Endothelial cell of umbilical vein (primary cell): Measurements from ENCODE around the gene ACOT7. TPM values are rescaled to one million over a fixed set of nuclear protein-coding genes. Genes with fewer than 3 reads are reported as not detected.
A peak's percentile ranks its signal among the peaks of the same experiment; 100 is the strongest.

Source experiments
- BruUV-seq: library from RNA; stranded (reverse); fragments of 400-500 nt; replicated peaks from 2 replicates; lab custom pipeline; 2021; lab: Mats Ljungman, UMichigan
- CTCF ChIA-PET: fragments of 300-600, 350-600 bp; sonication (Branson Sonifier 250); formaldehyde crosslinking; loops from one replicate; lab custom pipeline; 2021; ENCODE audit warnings: antibody characterized with exemption, inconsistent platforms; lab: Charles Lee
- POLR2A ChIA-PET: fragments of 300-600, 350-600 bp; sonication (Branson Sonifier 250); formaldehyde crosslinking; loops from one replicate; lab custom pipeline; 2021; ENCODE audit warnings: antibody characterized with exemption, inconsistent platforms; lab: Charles Lee
- DNase-seq: peaks from one replicate; pipeline ENCODE4 v3.0.0-alpha.2; 2011; ENCODE audit warnings: low read depth, low spot score
- FAIRE-seq: peaks from 2 replicates; lab custom pipeline; 2011; peaks lifted over from hg19 to GRCh38; lab: Jason Lieb, UNC
- H2AFZ ChIP-seq: 2 replicates; pipeline ENCODE4 v1.6.0; 2012; ENCODE audit warnings: low read depth, low read length, control low read depth, inconsistent platforms
- H3K27ac ChIP-seq: 2 replicates; pipeline ENCODE4 v1.5.1; 2011; ENCODE audit warnings: low read depth, mild to moderate bottlenecking, control low read depth, low read length, moderate library complexity; ENCODE audit not compliant: insufficient read depth
- H3K27me3 ChIP-seq, 2 experiments: 2 replicates each; pipeline versions ENCODE4 v1.6.0 to v1.6.1; 2011; ENCODE audit warnings: low read length in 2 of 2, mixed read lengths in 1 of 2; ENCODE audit not compliant: control insufficient read depth in 2 of 2, insufficient read depth in 2 of 2
- H3K36me3 ChIP-seq, 2 experiments: 2 replicates in 1 of 2; 3 replicates in 1 of 2; pipeline ENCODE4 v1.5.1; 2011; ENCODE audit warnings: low read length in 2 of 2, mild to moderate bottlenecking in 1 of 2, moderate library complexity in 1 of 2; ENCODE audit not compliant: control insufficient read depth in 2 of 2, insufficient read depth in 2 of 2; ENCODE audit errors: extremely low read depth in 1 of 2
- H3K4me1 ChIP-seq: 3 replicates; pipeline ENCODE4 v1.5.1; 2011; ENCODE audit warnings: mild to moderate bottlenecking, low read length; ENCODE audit not compliant: control insufficient read depth, insufficient read depth; ENCODE audit errors: extremely low read depth
- H3K4me2 ChIP-seq: 2 replicates; pipeline ENCODE4 v1.6.1; 2011; ENCODE audit warnings: low read length, control low read depth, mixed read lengths; ENCODE audit not compliant: insufficient read depth
- H3K4me3 ChIP-seq, 3 experiments: fragments of 200-600 bp in 1 of 3; sonication (generic), shearing (Covaris generic) in 1 of 3; replicated peaks in 1 of 3; 2 replicates each; pipeline ENCODE4 v1.5.1; 2011 to 2016; ENCODE audit warnings: control low read depth in 3 of 3, low read length in 3 of 3, mild to moderate bottlenecking in 2 of 3, inconsistent platforms in 1 of 3, low read depth in 1 of 3, moderate library complexity in 1 of 3; ENCODE audit not compliant: insufficient read depth in 1 of 3
- H3K79me2 ChIP-seq: 2 replicates; pipeline ENCODE4 v1.6.0; 2012; ENCODE audit warnings: low read length, inconsistent platforms; ENCODE audit not compliant: control insufficient read depth, insufficient read depth
- H3K9ac ChIP-seq: replicated peaks from 2 replicates; pipeline ENCODE3; 2011; ENCODE audit warnings: low read length, control low read depth; ENCODE audit not compliant: insufficient read depth; ENCODE audit errors: extremely low read depth
- H3K9me1 ChIP-seq: replicated peaks from 3 replicates; pipeline ENCODE4 v1.6.0; 2011; ENCODE audit warnings: mild to moderate bottlenecking, low read length; ENCODE audit not compliant: control insufficient read depth, insufficient read depth; ENCODE audit errors: extremely low read depth
- H3K9me3 ChIP-seq: replicated peaks from 2 replicates; pipeline ENCODE4 v1.5.1; 2012; ENCODE audit warnings: low read length, inconsistent platforms; ENCODE audit not compliant: control insufficient read depth, insufficient read depth
- H4K20me1 ChIP-seq: replicated peaks from 2 replicates; pipeline ENCODE3; 2011; ENCODE audit warnings: mild to moderate bottlenecking, low read length; ENCODE audit not compliant: control insufficient read depth, insufficient read depth; ENCODE audit errors: extremely low read depth
- JUN ChIP-seq: IDR thresholded peaks from 2 replicates; pipeline ENCODE4 v1.6.1; 2011; ENCODE audit warnings: borderline replicate concordance, low read depth; ENCODE audit not compliant: insufficient read length, insufficient read depth
- POLR2AphosphoS5 ChIP-seq: IDR thresholded peaks from 2 replicates; pipeline ENCODE4 v1.6.1; 2012; ENCODE audit warnings: low read depth, mild to moderate bottlenecking, control low read depth, low read length, moderate library complexity; ENCODE audit not compliant: insufficient read depth
- dilution Hi-C: fragments of 300-500 bp; cut with MboI; formaldehyde crosslinking; loops from one replicate; pipeline ENCODE4 v1.15.0; 2019; ENCODE audit warnings: low sequenced_read_pairs; ENCODE audit not compliant: extremely low pct_ligation_motif_present
- intact Hi-C: fragments of 100-400 bp; cut with micrococcal nuclease; formaldehyde crosslinking; loops from one replicate; pipeline ENCODE4 v1.10.0; 2022
- polyA plus RNA-seq, 4 experiments: library from polyadenylated mRNA; depleted of rRNA in 3 of 4; stranded (reverse) in 3 of 4; unstranded in 1 of 4; fragments of >200 nt; gene quantifications; 2 replicates each; pipeline versions ENCODE4 v1.2.1 to v1.2.3, GENCODE V29; 2011 to 2012; ENCODE audit warnings: missing spikeins in 1 of 4
- total RNA-seq: library from RNA; stranded (reverse); gene quantifications from 2 replicates; pipeline ENCODE4 v1.2.3, GENCODE V29; 2021
- TF ChIP-seq, protein P1 (sequence below): IDR thresholded peaks from 2 replicates; pipeline ENCODE4 v1.6.1; 2011; ENCODE audit not compliant: insufficient read depth, insufficient read length

ACOT7 gene
- total and polyA plus RNA-seq, 2 donors (not counting 3 experiments of a cell fraction or from before 2014, with no cell fraction given): 69.4 to 105 TPM

DNA sequence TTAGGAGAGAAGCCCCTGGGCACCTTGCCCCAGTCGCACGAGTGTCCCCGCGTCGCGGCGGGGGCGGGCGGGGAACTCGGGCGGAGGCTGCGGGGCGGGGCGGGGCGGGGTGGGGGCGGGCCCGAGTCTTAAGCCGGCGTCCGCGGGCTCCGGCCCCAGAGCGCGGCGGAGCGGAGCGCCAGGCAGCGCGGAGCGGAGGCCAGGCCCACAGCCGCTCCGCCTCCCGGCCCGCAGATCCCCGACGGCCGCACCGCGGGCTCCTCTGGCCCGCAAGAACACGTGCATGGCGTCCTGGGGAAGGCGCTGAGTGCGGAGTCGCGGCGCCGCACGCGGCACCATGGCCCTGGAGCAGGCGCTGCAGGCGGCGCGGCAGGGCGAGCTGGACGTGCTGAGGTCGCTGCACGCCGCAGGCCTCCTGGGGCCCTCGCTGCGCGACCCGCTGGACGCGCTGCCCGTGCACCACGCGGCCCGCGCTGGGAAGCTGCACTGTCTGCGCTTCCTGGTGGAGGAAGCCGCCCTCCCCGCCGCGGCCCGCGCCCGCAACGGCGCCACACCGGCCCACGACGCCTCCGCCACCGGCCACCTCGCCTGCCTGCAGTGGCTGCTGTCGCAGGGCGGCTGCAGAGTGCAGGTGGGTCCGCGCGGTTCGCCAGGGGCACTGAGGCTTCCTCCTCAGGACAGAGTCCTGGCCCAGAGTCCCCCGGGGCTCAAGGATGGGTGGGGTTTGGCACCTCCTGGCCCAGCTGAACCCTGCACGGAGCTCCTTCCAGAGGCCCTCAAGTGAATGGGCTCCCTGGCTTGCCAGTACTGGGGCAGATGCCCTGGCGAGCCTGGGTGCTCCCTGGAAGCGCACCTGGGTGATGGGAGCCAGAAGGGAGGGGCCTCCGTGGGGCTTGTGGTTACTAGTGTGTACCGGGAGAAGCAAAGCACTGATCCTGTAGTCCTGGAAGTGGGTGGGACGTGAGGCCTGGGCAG is 31.3 kb upstream of the ACOT7 start, which contains the start of gene ESPN:
TSS of gene ESPN (plus strand) at position 158 of the 975 bp plus-strand sequence. CDS start at position 338, 180 bp downstream.
- H2AFZ ChIP-seq: peak within 1 kb of the TSS; percentile 46
- H3K79me2 ChIP-seq: no peaks in the 10 kb centered on the region
- H4K20me1 ChIP-seq: no peaks in the 10 kb centered on the region
- no peak for DNase-seq
- peak within 1 kb of the TSS in 1 of 3 experiments; percentile 9 for H3K4me3 ChIP-seq
- peak within 1 kb of the TSS; percentile 83 for H3K27ac ChIP-seq
- H3K4me1 ChIP-seq: peaks cover 34% of the 10 kb centered on the region
- ChIA-PET POLR2A (no interaction called here), CTCF (interaction anchor here (1.0 to 11.1 kb wide), 2 partner anchors 12 to 77 kb away, joined by 3 to 202 read pairs; no protein-coding TSS in a partner anchor)
- intact Hi-C loops: loop anchor here (1.0 to 5.0 kb wide), 4 partner anchors 163 to 373 kb away; partner anchors contain the start of genes GPR153 and ICMT
- no peaks in the 10 kb centered on the region for H3K9me3 ChIP-seq
- dilution Hi-C loops: no loop called here
- H3K27me3 ChIP-seq: peaks cover 0 to 3% of the 10 kb centered on the region in 2 experiments
- H3K36me3 ChIP-seq: no peaks in the 10 kb centered on the region
- peak within 1 kb of the TSS; percentile 21 for H3K9ac ChIP-seq
- BruUV-seq: no TSS peak
- no peak for FAIRE-seq
- TF ChIP-seq POLR2AphosphoS5: peak; percentile 33
- TF ChIP-seq JUN: no peak
- TF ChIP-seq, protein P1, sequence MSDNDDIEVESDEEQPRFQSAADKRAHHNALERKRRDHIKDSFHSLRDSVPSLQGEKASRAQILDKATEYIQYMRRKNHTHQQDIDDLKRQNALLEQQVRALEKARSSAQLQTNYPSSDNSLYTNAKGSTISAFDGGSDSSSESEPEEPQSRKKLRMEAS: peak; percentile 4
- no peaks in the 10 kb centered on the region for H3K9me1 ChIP-seq
- H3K4me2 ChIP-seq: peak within 1 kb of the TSS; percentile 75
